Measurements from ENCODE around the gene MEGF9. TPM values are rescaled to one million over a fixed set of nuclear protein-coding genes. Genes with fewer than 3 reads are reported as not detected.
"Not testable (repeated sequence)": the region's sequence is repeated elsewhere in the genome, so short reads cannot be mapped to it uniquely, and the experiment has no call there.

MEGF9 gene
- total RNA-seq, 2 experiments from 2014 or later: 5.1 to 10.2 TPM

- Histone ChIP-seq H3K36me3 (ENCODE audit: insufficient read depth, low read length) (peaks cover 72% of the 10 kb centered on the region), H3K27ac (ENCODE audit: low read depth, low read length, poor library complexity, severe bottlenecking) (no peak overlapping the region), H3K4me1 (ENCODE audit: insufficient read depth, low read length, poor library complexity, severe bottlenecking) (no peaks in the 10 kb centered on the region), H3K4me2 (ENCODE audit: low read length) (no peak overlapping the region), H3K9me3 (ENCODE audit: low read length) (no peaks in the 10 kb centered on the region), H3K79me2 (ENCODE audit: insufficient read depth, low read depth, low read length) (0 out of 2 replicates have a peak, but pooled peaks cover 8% of the 10 kb centered on the region), H2AFZ (ENCODE audit: low read length) (no peak overlapping the region), H3K9me2 (ENCODE audit: insufficient read depth, low read length) (no peaks in the 10 kb centered on the region), H3K4me3 (ENCODE audit: low read depth, low read length, poor library complexity, severe bottlenecking) (no peak overlapping the region), H4K20me1 (ENCODE audit: insufficient read depth, low read length) (no peaks in the 10 kb centered on the region)
- DNase-seq (ENCODE audit: low spot score): no peak
- TF ChIP-seq CTCF (conservative IDR thresholded peaks at IDR 0.05; ENCODE audit: low read length): no peak
- intact Hi-C loops (cut with micrococcal nuclease; ENCODE audit: unreplicated experiment): no loop called here
- POLR2A ChIA-PET: interaction anchor here (0.6 to 1.2 kb wide), 3 partner anchors 14 to 187 kb away, joined by 3 to 4 read pairs (median 3); no protein-coding TSS in a partner anchor
- CTCF ChIA-PET (ENCODE audit: unreplicated experiment): no interaction called here
- no TSS peak for BruUV-seq (replicated peaks)
These were observed 157.5 kb downstream of the MEGF9 start for GRCh38 chr9:120556775-120557174.

- CTCF ChIA-PET (ENCODE audit: unreplicated experiment): no interaction called here
- Histone ChIP-seq H3K9me2 (ENCODE audit: insufficient read depth, low read length) (no peaks in the 10 kb centered on the region), H3K4me2 (ENCODE audit: low read length) (no peak overlapping the region), H3K36me3 (ENCODE audit: insufficient read depth, low read length) (peaks cover 70% of the 10 kb centered on the region), H3K79me2 (ENCODE audit: insufficient read depth, low read depth, low read length) (0 out of 2 replicates have a peak, but pooled peaks cover 5% of the 10 kb centered on the region), H2AFZ (ENCODE audit: low read length) (no peak overlapping the region), H3K9me3 (ENCODE audit: low read length) (no peaks in the 10 kb centered on the region), H3K27ac (ENCODE audit: low read depth, low read length, poor library complexity, severe bottlenecking) (no peak overlapping the region), H4K20me1 (ENCODE audit: insufficient read depth, low read length) (no peaks in the 10 kb centered on the region), H3K4me3 (ENCODE audit: low read depth, low read length, poor library complexity, severe bottlenecking) (no peak overlapping the region), H3K4me1 (ENCODE audit: insufficient read depth, low read length, poor library complexity, severe bottlenecking) (no peaks in the 10 kb centered on the region)
- POLR2A ChIA-PET: interaction anchor here (1.1 to 1.2 kb wide), 2 partner anchors 13 to 38 kb away, joined by 3 read pairs; no protein-coding TSS in a partner anchor
- intact Hi-C loops (cut with micrococcal nuclease; ENCODE audit: unreplicated experiment): no loop called here
- BruUV-seq (replicated peaks): no TSS peak
- DNase-seq (ENCODE audit: low spot score): no peak
- no peak for TF ChIP-seq EZH2phosphoT487 (IDR thresholded peaks at IDR 0.05; ENCODE audit: borderline replicate concordance, low read depth, low read length)
- TF ChIP-seq CTCF (conservative IDR thresholded peaks at IDR 0.05; ENCODE audit: low read length): no peak
These were observed 158.4 kb downstream of the MEGF9 start for GRCh38 chr9:120555839-120556238.

- peaks cover 79% of the 10 kb centered on the region for H3K36me3 ChIP-seq (ENCODE audit: insufficient read depth, low read length)
These were observed 162.0 kb downstream of the MEGF9 start for GRCh38 chr9:120552210-120552704.

More at GRCh38 chr9:120552210-120552704, 162.0 kb downstream of the MEGF9 start:
- H3K4me1 ChIP-seq (ENCODE audit: insufficient read depth, low read length, poor library complexity, severe bottlenecking); H3K9me3 ChIP-seq (ENCODE audit: low read length); CTCF ChIA-PET (ENCODE audit: unreplicated experiment); H3K4me3 ChIP-seq (ENCODE audit: low read depth, low read length, poor library complexity, severe bottlenecking); intact Hi-C loops (cut with micrococcal nuclease; ENCODE audit: unreplicated experiment); H3K27ac ChIP-seq (ENCODE audit: low read depth, low read length, poor library complexity, severe bottlenecking); H4K20me1 ChIP-seq (ENCODE audit: insufficient read depth, low read length); H2AFZ ChIP-seq (ENCODE audit: low read length); H3K4me2 ChIP-seq (ENCODE audit: low read length); H3K79me2 ChIP-seq (ENCODE audit: insufficient read depth, low read depth, low read length); POLR2A ChIA-PET; BruUV-seq (replicated peaks); DNase-seq (ENCODE audit: low spot score); H3K9me2 ChIP-seq (ENCODE audit: insufficient read depth, low read length): not testable (repeated sequence)

Other genes with a start within 250 kb of the MEGF9 start
- 81.6 and 95.1 TPM in 2 replicates for gene CDK5RAP2, start 134.3 kb downstream of the MEGF9 start, total RNA-seq (2014; rRNA removed; shearing (Covaris generic))
- 76.0 and 101 TPM in 2 replicates for gene CDK5RAP2, start 134.3 kb downstream of the MEGF9 start, total RNA-seq (2022)
- gene FBXW2, start 78.9 kb upstream of the MEGF9 start, total RNA-seq (2014; rRNA removed; shearing (Covaris generic)): 30.0 and 32.7 TPM in 2 replicates
- gene FBXW2, start 78.9 kb upstream of the MEGF9 start, total RNA-seq (2022): 66.0 and 69.0 TPM in 2 replicates
- 10.0 and 12.0 TPM in 2 replicates for gene PSMD5, start 128.5 kb upstream of the MEGF9 start, total RNA-seq (2014; rRNA removed; shearing (Covaris generic))
- 33.3 and 36.8 TPM in 2 replicates for gene PSMD5, start 128.5 kb upstream of the MEGF9 start, total RNA-seq (2022)
- 102 and 108 TPM in 2 replicates for gene PHF19, start 162.7 kb upstream of the MEGF9 start, total RNA-seq (2014; rRNA removed; shearing (Covaris generic))
- 211 and 214 TPM in 2 replicates for gene PHF19, start 162.7 kb upstream of the MEGF9 start, total RNA-seq (2022)
- 23.7 and 24.2 TPM in 2 replicates for gene TRAF1, start 212.3 kb upstream of the MEGF9 start, total RNA-seq (2014; rRNA removed; shearing (Covaris generic))
- 40.3 and 50.5 TPM in 2 replicates for gene TRAF1, start 212.3 kb upstream of the MEGF9 start, total RNA-seq (2022)

Measured in OCI-LY7 (cell line).